OCI-LY3 (cell line): ENCODE results near the gene HOTAIR.

Source experiments
- H2AFZ ChIP-seq: fragments of 200-600, 300-600 bp; shearing (Covaris generic); 2 replicates; pipeline ENCODE4 v1.6.0; 2014; ENCODE audit warnings: antibody characterized with exemption, low read depth, low read length
- H3K27ac ChIP-seq: fragments of 200-600, 300-600 bp; sonication (generic); 2 replicates; pipeline ENCODE4 v1.5.1; 2014; ENCODE audit warnings: mild to moderate bottlenecking, low read length, moderate library complexity, mixed read lengths
- H3K27me3 ChIP-seq: fragments of 200-600, 300-600 bp; sonication (generic); 2 replicates; pipeline ENCODE4 v1.6.1; 2014; ENCODE audit warnings: low read depth, low read length, mixed read lengths
- H3K36me3 ChIP-seq: fragments of 200-600, 300-600 bp; sonication (generic); replicated peaks from 2 replicates; pipeline ENCODE3; 2014; ENCODE audit warnings: low read depth, low read length, mixed read lengths
- H3K4me1 ChIP-seq: fragments of 300-600, 200-600 bp; sonication (generic); 2 replicates; pipeline ENCODE4 v1.6.1; 2014; ENCODE audit warnings: low read length, mixed read lengths
- H3K4me2 ChIP-seq: fragments of 200-600, 300-600 bp; sonication (generic); 2 replicates; pipeline ENCODE4 v1.6.1; 2014; ENCODE audit warnings: low read length, mixed read lengths
- H3K4me3 ChIP-seq: fragments of 300-600, 200-600 bp; sonication (generic); 2 replicates; pipeline ENCODE4 v1.5.1; 2014; ENCODE audit warnings: antibody characterized with exemption, mild to moderate bottlenecking, low read length, moderate library complexity
- H3K79me2 ChIP-seq: fragments of 300-600, 200-600 bp; shearing (Covaris generic); 2 replicates; pipeline ENCODE4 v1.6.1; 2014; ENCODE audit warnings: mild to moderate bottlenecking, low read length, mixed read lengths
- H3K9ac ChIP-seq: fragments of 300-600, 200-600 bp; shearing (Covaris generic); 2 replicates; pipeline ENCODE4 v1.6.0; 2014; ENCODE audit warnings: mild to moderate bottlenecking, low read length, moderate library complexity
- H3K9me3 ChIP-seq: fragments of 200-600, 300-600 bp; shearing (Covaris generic); 2 replicates; pipeline ENCODE4 v1.6.1; 2014; ENCODE audit warnings: low read length, mixed read lengths; ENCODE audit not compliant: insufficient read depth
- H4K20me1 ChIP-seq: fragments of 200-600, 300-600 bp; sonication (generic); 2 replicates; pipeline ENCODE4 v1.6.1; 2016; ENCODE audit warnings: low read length, mixed read lengths; ENCODE audit not compliant: insufficient read depth
- CTCF ChIP-seq: fragments of 200-600, 300-600 bp; sonication (generic); IDR thresholded peaks from 2 replicates; pipeline ENCODE4 v1.5.1; 2014; ENCODE audit warnings: antibody characterized with exemption, low read length, low read depth
- EZH2phosphoT487 ChIP-seq: fragments of 200-600 bp; shearing (Covaris generic); IDR thresholded peaks from 2 replicates; pipeline ENCODE4 v1.6.1; 2018; ENCODE audit warnings: antibody characterized with exemption, mixed run types, low read depth

Gene HOTAIR

GRCh38 chr12:53938326-53939140, 36.2 kb downstream of the HOTAIR start, which contains the start of gene HOXC13:
HOXC13 (plus strand) TSS chr12:53938831; CDS start chr12:53938907, 76 bp downstream.
- no peak for TF ChIP-seq CTCF
- TF ChIP-seq EZH2phosphoT487: no peak
- H3K4me3 ChIP-seq: no peak within 1 kb of the TSS
- no peaks in the 10 kb centered on the region for H3K79me2 ChIP-seq
- no peak within 1 kb of the TSS for H3K27ac ChIP-seq
- no peaks in the 10 kb centered on the region for H3K36me3 ChIP-seq
- no peak within 1 kb of the TSS for H3K4me2 ChIP-seq
- H3K9ac ChIP-seq: no peak within 1 kb of the TSS
- H3K9me3 ChIP-seq: no peaks in the 10 kb centered on the region
- H2AFZ ChIP-seq: no peak within 1 kb of the TSS
- H3K4me1 ChIP-seq: no peaks in the 10 kb centered on the region
- H3K27me3 ChIP-seq: peaks cover 20% of the 10 kb centered on the region
- H4K20me1 ChIP-seq: no peaks in the 10 kb centered on the region

GRCh38 chr12:53937596-53938325, 37.0 kb downstream of the HOTAIR start:
- H3K27me3 ChIP-seq: peaks cover 15% of the 10 kb centered on the region

GRCh38 chr12:53937099-53937498, 37.7 kb downstream of the HOTAIR start:
- Histone ChIP-seq H3K27me3 (peaks cover 17% of the 10 kb centered on the region), H3K9ac (no peak overlapping the region), H3K4me2 (no peak overlapping the region)

More at GRCh38 chr12:53937596-53938325, 37.0 kb downstream of the HOTAIR start:
- no peak overlapping the region for H3K4me2 ChIP-seq
- no peaks in the 10 kb centered on the region for H4K20me1 ChIP-seq
- H3K4me3 ChIP-seq: no peak overlapping the region
- H3K36me3 ChIP-seq: no peaks in the 10 kb centered on the region
- no peak overlapping the region for H3K27ac ChIP-seq
- H3K9ac ChIP-seq: no peak overlapping the region
- no peaks in the 10 kb centered on the region for H3K4me1 ChIP-seq
- TF ChIP-seq EZH2phosphoT487 (no peak), CTCF (no peak)
- H3K79me2 ChIP-seq: no peaks in the 10 kb centered on the region
- no peaks in the 10 kb centered on the region for H3K9me3 ChIP-seq
- no peak overlapping the region for H2AFZ ChIP-seq

More at GRCh38 chr12:53937099-53937498, 37.7 kb downstream of the HOTAIR start:
- H3K9me3 ChIP-seq: no peaks in the 10 kb centered on the region
- no peaks in the 10 kb centered on the region for H3K79me2 ChIP-seq
- H3K4me1 ChIP-seq: no peaks in the 10 kb centered on the region
- no peaks in the 10 kb centered on the region for H3K36me3 ChIP-seq
- H4K20me1 ChIP-seq: no peaks in the 10 kb centered on the region
- H3K27ac ChIP-seq: no peak overlapping the region
- no peak overlapping the region for H3K4me3 ChIP-seq
- no peak overlapping the region for H2AFZ ChIP-seq
- TF ChIP-seq CTCF (no peak), EZH2phosphoT487 (no peak)
